Retinal pigment epithelial cell (primary cell): ENCODE measurements around the gene NCKAP5L.

Experiments used
- DNase-seq: peaks from one replicate; pipeline ENCODE4 v3.0.0-alpha.2; 2010; ENCODE audit warnings: low read depth
- H3K4me3 ChIP-seq: 2 replicates; pipeline ENCODE4 v1.5.1; 2011; ENCODE audit warnings: mild to moderate bottlenecking, low read length, control low read depth, moderate library complexity
- TF ChIP-seq, protein P1 (sequence below): conservative IDR thresholded peaks from 2 replicates; pipeline ENCODE4 v1.5.1; 2011; ENCODE audit warnings: low read depth, low read length, control low read depth, inconsistent platforms

NCKAP5L gene

DNA sequence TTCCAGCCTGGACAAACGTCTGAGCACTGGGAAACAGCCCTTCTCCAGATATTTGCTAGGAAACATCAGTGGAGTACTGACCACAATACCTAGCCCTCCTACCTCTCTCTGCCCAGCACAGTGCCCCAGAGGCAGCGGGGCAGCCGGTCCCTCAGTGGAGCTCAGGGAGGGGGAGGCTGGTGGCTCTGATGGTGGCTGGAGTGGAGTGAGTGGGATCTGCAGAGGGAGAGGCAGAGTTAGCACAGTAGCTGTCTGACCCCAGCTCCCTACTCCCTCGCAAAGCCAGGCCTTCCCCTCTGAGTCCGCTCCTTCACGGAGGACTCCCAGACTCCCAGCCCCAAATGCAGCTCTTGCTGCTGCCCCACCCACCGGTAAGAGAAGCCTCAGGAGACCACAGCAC lies 30.0 kb downstream of the NCKAP5L start:
- no peak overlapping the region for H3K4me3 ChIP-seq
- TF ChIP-seq, protein P1, sequence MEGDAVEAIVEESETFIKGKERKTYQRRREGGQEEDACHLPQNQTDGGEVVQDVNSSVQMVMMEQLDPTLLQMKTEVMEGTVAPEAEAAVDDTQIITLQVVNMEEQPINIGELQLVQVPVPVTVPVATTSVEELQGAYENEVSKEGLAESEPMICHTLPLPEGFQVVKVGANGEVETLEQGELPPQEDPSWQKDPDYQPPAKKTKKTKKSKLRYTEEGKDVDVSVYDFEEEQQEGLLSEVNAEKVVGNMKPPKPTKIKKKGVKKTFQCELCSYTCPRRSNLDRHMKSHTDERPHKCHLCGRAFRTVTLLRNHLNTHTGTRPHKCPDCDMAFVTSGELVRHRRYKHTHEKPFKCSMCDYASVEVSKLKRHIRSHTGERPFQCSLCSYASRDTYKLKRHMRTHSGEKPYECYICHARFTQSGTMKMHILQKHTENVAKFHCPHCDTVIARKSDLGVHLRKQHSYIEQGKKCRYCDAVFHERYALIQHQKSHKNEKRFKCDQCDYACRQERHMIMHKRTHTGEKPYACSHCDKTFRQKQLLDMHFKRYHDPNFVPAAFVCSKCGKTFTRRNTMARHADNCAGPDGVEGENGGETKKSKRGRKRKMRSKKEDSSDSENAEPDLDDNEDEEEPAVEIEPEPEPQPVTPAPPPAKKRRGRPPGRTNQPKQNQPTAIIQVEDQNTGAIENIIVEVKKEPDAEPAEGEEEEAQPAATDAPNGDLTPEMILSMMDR: no peak
- DNase-seq: no peak

DNA sequence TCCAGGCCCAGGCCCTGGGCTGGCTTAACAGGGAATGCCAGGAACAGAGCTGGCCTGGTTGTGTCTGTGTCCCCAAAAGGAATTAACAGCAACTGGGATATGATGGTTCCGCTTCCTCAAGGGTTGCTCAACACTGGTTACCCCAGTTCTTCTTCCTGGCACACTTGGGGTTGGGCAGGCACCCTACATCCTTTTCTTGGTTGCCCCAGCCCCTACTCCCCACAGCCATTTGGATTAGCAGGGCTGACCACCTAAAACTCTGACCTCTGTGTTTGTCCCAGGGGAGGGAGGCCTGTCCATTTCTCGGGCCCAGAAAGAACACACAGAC lies 30.8 kb downstream of the NCKAP5L start:
- H3K4me3 ChIP-seq: no peak overlapping the region
- no peak for DNase-seq
- TF ChIP-seq, protein P1: no peak

DNA sequence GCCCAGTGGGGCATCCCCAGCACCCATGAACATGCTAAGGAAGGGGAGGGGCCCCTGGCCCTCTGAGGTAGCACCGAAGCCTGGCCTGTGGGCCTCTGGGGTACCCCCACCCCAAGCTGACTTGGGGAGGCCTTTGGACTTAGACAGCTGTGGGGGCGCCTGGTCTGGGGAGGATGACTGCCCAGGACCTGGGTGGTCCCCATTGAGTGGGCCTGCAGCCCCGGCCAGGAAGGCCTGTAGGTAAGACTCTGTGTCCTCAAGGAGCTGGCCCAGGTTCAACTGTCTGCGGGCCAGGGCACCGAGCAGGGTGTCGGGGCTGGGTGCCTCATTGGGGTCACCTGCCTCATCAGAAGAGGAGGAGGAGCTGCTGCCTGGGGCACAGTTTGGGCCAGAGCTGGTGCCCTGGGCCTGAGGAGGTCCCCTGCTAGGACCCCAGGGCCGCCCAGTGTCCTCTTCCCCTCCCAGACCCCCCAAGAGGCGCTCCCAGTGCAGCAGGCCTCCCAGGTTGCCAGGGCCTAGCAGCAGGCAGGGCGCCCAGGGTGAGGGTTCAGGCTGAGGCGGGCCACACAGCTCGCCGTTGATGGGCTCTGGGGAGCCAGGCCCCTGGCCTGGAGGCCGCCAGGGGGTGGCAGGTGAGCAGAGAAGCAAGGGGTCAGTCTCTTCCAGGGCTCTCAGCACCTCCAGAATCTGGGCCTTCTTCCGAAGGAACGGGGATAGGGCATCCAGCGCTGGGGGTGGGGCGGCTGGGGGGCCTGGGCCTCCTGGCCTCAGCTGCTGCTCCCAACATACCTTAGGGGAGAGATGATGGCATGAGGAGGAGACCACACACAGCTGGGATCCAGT lies 31.4 kb downstream of the NCKAP5L start:
- DNase-seq: no peak
- TF ChIP-seq, protein P1: no peak
- H3K4me3 ChIP-seq: no peak overlapping the region

DNA sequence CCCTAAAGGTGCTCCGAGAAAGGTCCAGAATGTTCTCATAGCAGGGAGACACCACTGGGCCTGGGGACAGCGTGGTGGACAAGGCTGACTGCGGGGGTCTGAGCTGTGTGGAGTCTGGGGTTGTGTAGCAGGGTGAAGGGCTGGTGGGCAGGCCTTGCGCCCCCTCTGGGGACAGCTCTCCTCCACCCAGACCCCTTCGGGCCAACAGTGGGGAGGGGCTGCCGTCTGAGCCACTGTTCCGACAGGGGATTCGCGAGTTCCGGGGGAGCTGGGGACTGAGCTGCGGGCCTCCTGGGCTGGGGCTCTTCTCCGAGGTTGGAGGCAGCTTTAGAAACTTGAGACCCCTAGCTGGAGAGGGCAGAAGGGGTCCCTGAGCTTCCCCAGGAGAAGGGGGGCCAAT lies 32.1 kb downstream of the NCKAP5L start:
- TF ChIP-seq, protein P1: no peak
- DNase-seq: no peak
- H3K4me3 ChIP-seq: no peak overlapping the region

DNA sequence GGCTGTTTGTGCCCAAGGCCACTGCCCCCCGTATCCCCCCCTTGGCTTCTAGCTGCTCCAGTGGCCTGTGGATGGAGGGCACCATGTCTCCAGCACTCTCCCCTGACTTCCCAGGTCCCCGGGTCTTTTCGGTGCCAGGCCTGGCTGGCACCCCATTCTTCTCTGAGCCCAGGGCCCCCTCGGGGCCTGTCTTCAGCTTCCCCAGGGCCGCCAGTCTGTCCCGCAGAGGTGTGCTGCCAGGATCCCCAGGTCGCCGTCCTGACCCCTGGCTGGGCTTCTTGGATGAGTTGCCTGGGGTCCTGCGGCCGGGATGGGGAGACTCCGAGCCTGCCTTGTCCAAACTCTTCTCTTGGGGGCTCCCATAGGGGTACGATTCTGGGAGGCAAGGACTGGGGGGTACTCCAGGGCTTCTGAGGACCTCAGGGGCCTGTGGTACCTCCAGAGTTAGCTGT lies 32.5 kb downstream of the NCKAP5L start:
- no peak overlapping the region for H3K4me3 ChIP-seq
- no peak for DNase-seq
- TF ChIP-seq, protein P1: no peak

DNA sequence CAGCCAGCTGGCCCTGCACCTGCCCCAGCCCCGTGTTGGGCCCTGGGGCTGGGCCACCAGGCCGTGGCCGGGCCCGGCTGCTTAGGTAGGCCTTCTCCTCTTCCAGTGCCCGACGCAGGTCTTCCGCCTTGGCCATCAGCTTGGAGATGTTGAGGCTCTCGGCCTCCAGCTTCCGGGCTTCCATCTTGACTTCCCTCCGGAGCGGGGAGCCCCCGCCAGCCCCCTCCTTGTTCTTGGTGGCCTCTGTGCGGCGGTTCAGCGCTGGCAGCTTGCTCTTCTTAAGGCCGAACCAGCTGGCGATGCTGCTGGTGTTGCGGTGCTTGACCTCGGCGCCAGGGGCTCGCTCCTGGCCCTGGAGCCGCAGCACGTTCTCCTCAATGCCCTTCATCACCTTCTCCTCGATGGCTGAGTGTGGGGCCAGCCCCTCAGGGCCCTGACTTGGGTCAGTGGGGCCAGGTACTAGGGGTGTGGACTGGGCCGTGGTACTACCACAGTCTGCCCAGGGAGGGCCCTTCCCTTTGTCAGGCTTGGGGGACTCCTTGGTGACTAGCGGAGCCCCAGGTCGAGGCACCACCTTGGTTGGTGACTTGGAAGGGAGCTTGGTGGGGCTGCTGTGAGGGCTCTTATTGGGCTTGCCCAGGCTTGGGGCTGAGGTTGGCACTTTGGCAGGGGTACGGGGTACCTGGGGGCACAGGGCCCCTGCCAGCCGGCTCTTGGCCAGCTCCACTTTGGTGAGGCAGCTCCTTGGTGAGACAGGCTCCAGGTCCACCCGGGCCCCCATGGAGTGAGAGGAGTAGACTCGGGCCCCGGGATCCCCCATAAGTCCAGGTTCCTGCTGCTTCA lies 33.2 kb downstream of the NCKAP5L start:
- H3K4me3 ChIP-seq: no peak overlapping the region
- TF ChIP-seq, protein P1: no peak
- DNase-seq: no peak
